ENCODE results near the gene IFI44. TPM values are rescaled to one million over a fixed set of nuclear protein-coding genes. Genes with fewer than 3 reads are reported as not detected.

The IFI44 gene
- total and polyA plus RNA-seq, 9 of the 15 experiments (the other 6 are each of a cell fraction or from before 2014, with no cell fraction given) = 0.11 TPM; not detected in 8

DNA sequence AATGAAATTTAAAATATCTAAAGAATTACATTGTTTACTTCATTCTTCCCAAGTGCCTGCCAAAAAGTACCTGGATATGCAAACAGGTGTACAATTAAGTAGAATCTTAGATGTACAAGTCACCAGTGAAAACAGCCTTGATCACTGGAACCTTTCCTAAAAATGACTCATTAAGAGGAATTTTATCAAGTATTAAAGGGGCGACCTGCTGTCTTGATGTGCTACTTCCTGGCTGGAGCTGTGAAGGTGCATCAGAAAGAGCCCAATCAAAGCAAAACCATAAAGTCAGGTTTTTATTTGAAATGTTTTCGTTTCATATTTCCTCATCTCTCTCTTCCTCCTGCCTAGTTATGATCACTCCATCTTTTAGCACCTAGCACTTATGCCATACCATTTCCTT, 33.4 kb downstream of the IFI44 start (continued):
- TF ChIP-seq TAL1 (IDR thresholded peaks at IDR 0.05) (no peak), MAFG (tag; conservative IDR thresholded peaks at IDR 0.05) (no peak), ZNF133 (CRISPR knock-in tag; IDR thresholded peaks at IDR 0.05) (no peak), PTBP1 (IDR thresholded peaks at IDR 0.05; ENCODE audit: low read depth, low read length) (no peak), SMAD2 (IDR thresholded peaks at IDR 0.05; ENCODE audit: low read depth, low read length) (no peak), SMAD4 (CRISPR knock-in tag; conservative IDR thresholded peaks at IDR 0.05) (no peak), RUNX1 (IDR thresholded peaks at IDR 0.05; ENCODE audit: low read depth) (no peak)
- TF ChIP-seq, protein P1, sequence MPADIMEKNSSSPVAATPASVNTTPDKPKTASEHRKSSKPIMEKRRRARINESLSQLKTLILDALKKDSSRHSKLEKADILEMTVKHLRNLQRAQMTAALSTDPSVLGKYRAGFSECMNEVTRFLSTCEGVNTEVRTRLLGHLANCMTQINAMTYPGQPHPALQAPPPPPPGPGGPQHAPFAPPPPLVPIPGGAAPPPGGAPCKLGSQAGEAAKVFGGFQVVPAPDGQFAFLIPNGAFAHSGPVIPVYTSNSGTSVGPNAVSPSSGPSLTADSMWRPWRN (IDR thresholded peaks at IDR 0.05; ENCODE audit: low read depth) = no peak
- TF ChIP-seq, protein P2, sequence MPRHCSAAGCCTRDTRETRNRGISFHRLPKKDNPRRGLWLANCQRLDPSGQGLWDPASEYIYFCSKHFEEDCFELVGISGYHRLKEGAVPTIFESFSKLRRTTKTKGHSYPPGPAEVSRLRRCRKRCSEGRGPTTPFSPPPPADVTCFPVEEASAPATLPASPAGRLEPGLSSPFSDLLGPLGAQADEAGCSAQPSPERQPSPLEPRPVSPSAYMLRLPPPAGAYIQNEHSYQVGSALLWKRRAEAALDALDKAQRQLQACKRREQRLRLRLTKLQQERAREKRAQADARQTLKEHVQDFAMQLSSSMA (CRISPR knock-in tag; IDR thresholded peaks at IDR 0.05) = no peak

DNA sequence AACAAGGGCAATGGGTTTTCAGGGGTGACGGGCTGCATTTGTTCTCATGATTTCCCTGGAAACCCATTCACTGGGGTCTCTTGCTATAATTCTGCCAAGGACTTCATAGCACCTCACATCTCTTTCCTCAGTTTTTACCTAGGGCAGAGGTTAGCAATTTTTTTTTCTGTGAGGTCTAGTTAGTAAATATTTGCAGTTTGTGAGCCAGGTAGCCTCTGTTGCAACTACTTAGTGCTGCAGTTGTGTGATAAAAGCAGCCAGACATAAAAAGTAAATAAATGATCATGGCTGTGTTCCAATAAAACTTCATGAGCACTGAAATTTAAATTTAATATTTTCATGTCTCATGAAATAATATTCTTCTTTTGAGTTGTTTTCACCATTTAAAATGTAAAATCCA, 37.7 kb downstream of the IFI44 start:
- 8% methylated on average over 1 of the region's 1 CpG for WGBS (ENCODE audit: insufficient coverage, low coverage, missing lambda C conversion rate)
- no peak for TF ChIP-seq DACH1 (IDR thresholded peaks at IDR 0.05; ENCODE audit: partially characterized antibody)
- TF ChIP-seq, protein P3, sequence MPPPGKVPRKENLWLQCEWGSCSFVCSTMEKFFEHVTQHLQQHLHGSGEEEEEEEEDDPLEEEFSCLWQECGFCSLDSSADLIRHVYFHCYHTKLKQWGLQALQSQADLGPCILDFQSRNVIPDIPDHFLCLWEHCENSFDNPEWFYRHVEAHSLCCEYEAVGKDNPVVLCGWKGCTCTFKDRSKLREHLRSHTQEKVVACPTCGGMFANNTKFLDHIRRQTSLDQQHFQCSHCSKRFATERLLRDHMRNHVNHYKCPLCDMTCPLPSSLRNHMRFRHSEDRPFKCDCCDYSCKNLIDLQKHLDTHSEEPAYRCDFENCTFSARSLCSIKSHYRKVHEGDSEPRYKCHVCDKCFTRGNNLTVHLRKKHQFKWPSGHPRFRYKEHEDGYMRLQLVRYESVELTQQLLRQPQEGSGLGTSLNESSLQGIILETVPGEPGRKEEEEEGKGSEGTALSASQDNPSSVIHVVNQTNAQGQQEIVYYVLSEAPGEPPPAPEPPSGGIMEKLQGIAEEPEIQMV (tag; conservative IDR thresholded peaks at IDR 0.05; ENCODE audit: low read depth) = no peak
- TF ChIP-seq, protein P4, sequence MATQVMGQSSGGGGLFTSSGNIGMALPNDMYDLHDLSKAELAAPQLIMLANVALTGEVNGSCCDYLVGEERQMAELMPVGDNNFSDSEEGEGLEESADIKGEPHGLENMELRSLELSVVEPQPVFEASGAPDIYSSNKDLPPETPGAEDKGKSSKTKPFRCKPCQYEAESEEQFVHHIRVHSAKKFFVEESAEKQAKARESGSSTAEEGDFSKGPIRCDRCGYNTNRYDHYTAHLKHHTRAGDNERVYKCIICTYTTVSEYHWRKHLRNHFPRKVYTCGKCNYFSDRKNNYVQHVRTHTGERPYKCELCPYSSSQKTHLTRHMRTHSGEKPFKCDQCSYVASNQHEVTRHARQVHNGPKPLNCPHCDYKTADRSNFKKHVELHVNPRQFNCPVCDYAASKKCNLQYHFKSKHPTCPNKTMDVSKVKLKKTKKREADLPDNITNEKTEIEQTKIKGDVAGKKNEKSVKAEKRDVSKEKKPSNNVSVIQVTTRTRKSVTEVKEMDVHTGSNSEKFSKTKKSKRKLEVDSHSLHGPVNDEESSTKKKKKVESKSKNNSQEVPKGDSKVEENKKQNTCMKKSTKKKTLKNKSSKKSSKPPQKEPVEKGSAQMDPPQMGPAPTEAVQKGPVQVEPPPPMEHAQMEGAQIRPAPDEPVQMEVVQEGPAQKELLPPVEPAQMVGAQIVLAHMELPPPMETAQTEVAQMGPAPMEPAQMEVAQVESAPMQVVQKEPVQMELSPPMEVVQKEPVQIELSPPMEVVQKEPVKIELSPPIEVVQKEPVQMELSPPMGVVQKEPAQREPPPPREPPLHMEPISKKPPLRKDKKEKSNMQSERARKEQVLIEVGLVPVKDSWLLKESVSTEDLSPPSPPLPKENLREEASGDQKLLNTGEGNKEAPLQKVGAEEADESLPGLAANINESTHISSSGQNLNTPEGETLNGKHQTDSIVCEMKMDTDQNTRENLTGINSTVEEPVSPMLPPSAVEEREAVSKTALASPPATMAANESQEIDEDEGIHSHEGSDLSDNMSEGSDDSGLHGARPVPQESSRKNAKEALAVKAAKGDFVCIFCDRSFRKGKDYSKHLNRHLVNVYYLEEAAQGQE (IDR thresholded peaks at IDR 0.05; ENCODE audit: borderline replicate concordance) = no peak
- TF ChIP-seq, protein P4 (CRISPR knock-in tag; IDR thresholded peaks at IDR 0.05; ENCODE audit: low read depth) = no peak

More for the DNA sequence above, 37.7 kb downstream of the IFI44 start:
- Histone ChIP-seq H3K27ac (ENCODE audit: extremely low read depth, low read depth, low read length) (no peak overlapping the region), H3K4me2 (ENCODE audit: insufficient read depth, low read length) (no peak overlapping the region), H3K4me3 (no peak overlapping the region), H3K27me3 (ENCODE audit: control insufficient read depth in 2 of 2, insufficient read depth in 2 of 2, low read length in 2 of 2) (no peaks in the 10 kb centered on the region), H3K9me3 (replicated peaks; ENCODE audit: control insufficient read depth, insufficient read depth, low read depth, low read length) (no peaks in the 10 kb centered on the region), H3K9ac (ENCODE audit: insufficient read depth in 1 of 2, low read depth in 2 of 2, low read length in 2 of 2) (no peak overlapping the region), H4K20me1 (replicated peaks; ENCODE audit: control insufficient read depth, insufficient read depth, low read length) (no peaks in the 10 kb centered on the region), H3K36me3 (ENCODE audit: control insufficient read depth, insufficient read depth, low read length) (no peaks in the 10 kb centered on the region), H3K4me1 (replicated peaks in 1 of 2; ENCODE audit: control insufficient read depth in 2 of 2, insufficient read depth in 2 of 2, low read length in 2 of 2) (no peaks in the 10 kb centered on the region), H2AFZ (ENCODE audit: low read depth, low read length) (no peak overlapping the region), H3K9me1 (ENCODE audit: control insufficient read depth, insufficient read depth, low read length) (no peaks in the 10 kb centered on the region), H3K79me2 (ENCODE audit: control insufficient read depth, insufficient read depth, low read length) (no peaks in the 10 kb centered on the region)
- ChIA-PET POLR2A (no interaction called here), CTCF (ENCODE audit: low intra/inter-chr PET ratio) (no interaction called here)
- ATAC-seq (no peak), DNase-seq (ENCODE audit: extremely low read depth in 1 of 4, low spot score in 3 of 4) (no peak), FAIRE-seq (no peak)
- no TSS peak for BruUV-seq (replicated peaks)
- intact Hi-C loops (cut with micrococcal nuclease) (no loop called here), in situ Hi-C loops (cut with MboI) (no loop called here)

Measured in K562 (cell line).